Measurements from ENCODE around the gene COA8.
"Not testable (repeated sequence)": the region's sequence is repeated elsewhere in the genome, so short reads cannot be mapped to it uniquely, and the experiment has no call there.

Gene COA8, protein sequence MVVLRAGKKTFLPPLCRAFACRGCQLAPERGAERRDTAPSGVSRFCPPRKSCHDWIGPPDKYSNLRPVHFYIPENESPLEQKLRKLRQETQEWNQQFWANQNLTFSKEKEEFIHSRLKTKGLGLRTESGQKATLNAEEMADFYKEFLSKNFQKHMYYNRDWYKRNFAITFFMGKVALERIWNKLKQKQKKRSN

DNA sequence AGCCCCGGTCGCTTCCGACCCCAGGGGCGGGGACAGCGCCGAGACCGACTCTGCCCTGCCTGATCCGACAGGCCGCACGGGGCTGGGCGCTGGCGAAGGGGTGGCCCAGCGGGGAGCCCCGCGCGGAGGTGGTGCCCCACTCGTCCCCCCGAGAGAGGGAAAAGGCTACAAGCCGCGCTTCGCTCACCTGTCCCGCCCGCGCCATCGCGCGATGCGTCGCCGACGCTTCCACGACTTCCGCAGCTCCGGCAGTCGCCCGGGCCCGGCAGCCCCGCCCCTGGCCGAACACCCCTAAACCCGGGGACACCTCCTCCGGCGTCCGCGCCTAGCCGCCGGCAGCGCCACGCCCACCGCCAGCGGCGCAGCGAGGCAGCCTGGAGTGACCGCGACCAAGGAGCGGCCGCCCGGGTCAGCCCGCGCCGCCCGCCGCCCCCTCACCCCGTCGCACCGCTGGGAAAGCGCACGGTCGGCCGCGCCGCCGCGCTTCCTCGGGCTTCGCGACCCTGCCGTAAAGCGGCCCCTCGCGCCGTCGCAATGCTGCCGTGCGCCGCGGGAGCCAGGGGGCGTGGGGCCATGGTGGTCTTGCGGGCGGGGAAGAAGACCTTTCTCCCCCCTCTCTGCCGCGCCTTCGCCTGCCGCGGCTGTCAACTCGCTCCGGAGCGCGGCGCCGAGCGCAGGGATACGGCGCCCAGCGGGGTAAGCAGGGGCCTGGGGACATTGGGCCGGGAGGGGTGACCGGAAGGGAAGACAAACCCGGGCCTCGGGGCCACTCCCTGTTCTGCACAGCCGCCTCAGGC, at the start of gene COA8, which contains the start of gene BAG5:
COA8 (plus strand) TSS at position 532 of the 797 bp plus-strand sequence; CDS start at position 574, 42 bp downstream.
BAG5 (minus strand) TSS at position 229 of the 797 bp plus-strand sequence. CDS start 1,493 bp downstream, outside the sequence.
- peak; percentile 86 to 92 for DNase-seq

GRCh38 chr14:103514596-103515421, 48.0 kb upstream of the COA8 start:
- DNase-seq, result no peak

DNA sequence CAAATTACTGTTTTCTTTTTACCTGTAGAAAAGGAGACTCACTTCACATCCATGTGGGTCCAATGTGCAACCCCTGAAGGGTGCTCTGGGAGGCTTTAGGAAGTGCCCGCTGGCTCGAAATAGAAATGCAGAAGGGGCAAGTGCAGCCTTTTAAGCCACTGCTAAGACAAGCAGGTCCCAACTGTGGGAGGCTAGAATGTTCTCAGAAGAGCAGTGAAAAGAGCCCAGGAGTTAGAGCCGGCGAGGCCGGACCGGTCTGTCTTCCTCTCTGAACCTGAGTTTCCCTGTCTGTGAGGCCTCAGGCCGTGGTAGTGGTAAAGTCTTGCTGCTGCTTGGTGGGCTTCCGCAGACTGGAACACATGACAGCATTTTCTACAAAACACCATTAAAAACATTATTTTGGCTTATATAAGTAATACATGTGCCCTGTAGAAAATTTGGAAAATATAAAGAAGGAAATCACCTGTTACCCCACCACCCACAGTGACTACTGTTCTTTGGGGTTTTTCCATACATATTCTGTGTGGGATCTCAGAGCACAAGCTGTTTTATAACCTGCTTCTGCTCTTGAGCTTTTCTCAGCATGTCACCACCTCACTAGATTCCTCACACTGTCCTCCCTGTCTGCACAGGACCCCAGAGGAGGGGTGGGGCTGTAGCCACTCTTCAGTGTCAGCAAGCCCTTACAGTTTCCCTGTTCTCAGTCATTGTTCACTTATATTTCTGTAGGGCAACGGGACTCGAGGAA, 46.2 kb upstream of the COA8 start:
- DNase-seq, result no peak

GRCh38 chr14:103517174-103517566, 45.6 kb upstream of the COA8 start:
- DNase-seq, result no peak

GRCh38 chr14:103517721-103518421, 44.9 kb upstream of the COA8 start:
- no peak for DNase-seq

GRCh38 chr14:103518422-103519042, 44.2 kb upstream of the COA8 start:
- DNase-seq, result peak; percentile 44 to 76

- peak in 1 of 2 experiments; percentile 49 for DNase-seq
Observed at GRCh38 chr14:103519043-103519836, 43.5 kb upstream of the COA8 start.

GRCh38 chr14:103519837-103520212, 42.9 kb upstream of the COA8 start:
- DNase-seq, result no peak

DNA sequence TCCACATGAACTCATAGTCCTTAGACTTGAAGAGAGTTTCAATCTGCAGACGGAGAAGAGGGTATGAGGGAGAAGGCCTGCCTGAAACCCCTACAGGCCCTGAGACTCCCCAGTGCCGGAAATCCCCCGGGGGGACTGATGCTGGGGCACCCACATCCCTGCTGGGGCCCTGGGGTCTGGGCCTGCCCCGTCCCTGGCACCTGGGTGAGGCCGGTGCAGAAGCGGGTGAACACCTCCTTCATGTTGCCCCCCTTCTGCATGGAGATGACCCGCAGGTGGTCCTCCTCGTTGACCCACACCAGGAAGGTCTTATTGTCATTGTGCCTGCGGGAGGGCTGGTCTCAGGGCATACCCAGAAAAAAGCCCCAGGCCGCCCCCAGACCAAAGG, 42.5 kb upstream of the COA8 start:
- DNase-seq, result no peak

- DNase-seq, result peak; percentile 62 to 81
Observed at GRCh38 chr14:103520657-103521437, 41.9 kb upstream of the COA8 start.

GRCh38 chr14:103521438-103521950, 41.3 kb upstream of the COA8 start:
- peak in 1 of 2 experiments; percentile 50 for DNase-seq

DNA sequence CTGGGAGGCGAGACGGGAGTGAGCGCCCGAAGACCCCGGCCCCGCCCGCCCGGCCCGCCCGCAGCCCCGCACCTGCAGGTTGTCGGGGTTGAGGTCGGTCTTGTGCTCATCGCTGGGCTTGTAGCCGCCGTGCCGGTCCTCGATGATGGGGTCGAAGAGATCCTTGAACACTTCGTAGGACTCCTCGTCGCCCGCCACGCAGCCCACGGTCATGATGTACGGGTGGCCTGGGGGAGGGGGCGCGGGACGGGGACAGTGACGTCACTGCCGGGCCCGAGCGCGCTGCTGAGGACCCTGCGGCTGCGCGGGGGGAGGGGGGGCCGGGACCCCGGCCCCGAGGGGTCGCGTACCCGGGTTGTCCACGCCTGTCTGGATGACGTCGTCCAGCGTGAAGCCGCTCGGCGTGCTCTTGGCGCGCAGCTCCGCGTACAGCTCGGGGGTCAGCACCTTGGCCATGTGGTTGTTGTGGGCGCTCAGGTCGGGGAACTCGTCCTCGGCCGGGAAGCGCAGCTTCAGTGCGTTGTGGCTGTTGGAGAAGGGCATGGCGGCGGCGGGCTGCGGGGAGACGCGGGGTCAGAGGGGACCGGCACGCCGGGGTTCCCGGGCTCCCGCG, 40.7 kb upstream of the COA8 start:
- DNase-seq, result peak in 1 of 2 experiments; percentile 56

GRCh38 chr14:103522649-103523574, 39.8 kb upstream of the COA8 start, which contains the start of gene CKB:
CKB (minus strand) TSS chr14:103522830; CDS start chr14:103522493, 337 bp downstream.
- DNase-seq, result peak; percentile 71 to 94

DNA sequence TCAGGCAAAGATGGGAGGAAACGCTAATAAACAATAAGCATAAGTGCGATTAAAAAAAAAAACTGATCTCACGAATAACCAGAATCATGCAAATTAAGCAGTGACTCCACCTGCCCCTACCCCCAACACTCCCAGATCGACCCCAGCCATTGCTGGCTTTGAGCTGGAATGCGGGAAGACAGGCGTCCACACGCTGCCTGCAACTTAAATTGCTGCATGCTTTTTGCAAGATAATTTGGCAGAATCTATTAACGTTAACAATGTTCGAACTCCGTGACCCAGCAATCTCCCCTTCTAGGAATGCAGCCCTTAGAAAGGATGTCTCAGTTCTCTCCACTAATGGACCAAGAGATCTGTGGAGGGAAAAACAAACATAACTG, 39.2 kb upstream of the COA8 start:
- DNase-seq, result no peak

- DNase-seq, result peak in 1 of 2 experiments; percentile 30
Observed at GRCh38 chr14:103524002-103524935, 38.5 kb upstream of the COA8 start.

- not testable (repeated sequence) for DNase-seq
Observed at GRCh38 chr14:103525430-103526246, 37.1 kb upstream of the COA8 start.

All from NCI-H524 (cell line).